WERI-Rb-1 (cell line): ENCODE data around the gene PFN3.

Source experiments
- DNase-seq: peaks from one replicate; pipeline ENCODE4 v3.0.0-alpha.2; 2020
- H3K27ac ChIP-seq: fragments of 250-450 bp; sonication (Bioruptor Pico); 2 replicates; pipeline ENCODE4 v1.5.1; 2020; ENCODE audit warnings: mild to moderate bottlenecking, moderate library complexity
- H3K27me3 ChIP-seq: fragments of 250-450 bp; sonication (Bioruptor Pico); 2 replicates; pipeline ENCODE4 v1.5.1; 2021; ENCODE audit warnings: mild to moderate bottlenecking, low read depth, moderate library complexity; ENCODE audit not compliant: insufficient read depth, severe bottlenecking
- H3K36me3 ChIP-seq: fragments of 250-450 bp; sonication (Bioruptor Pico); 2 replicates; pipeline ENCODE4 v1.5.1; 2020; ENCODE audit warnings: mild to moderate bottlenecking, moderate library complexity
- H3K4me3 ChIP-seq: 2 replicates; pipeline ENCODE4 v1.5.1; 2011; ENCODE audit warnings: low read depth, mild to moderate bottlenecking, control low read depth, low read length
- H3K9me3 ChIP-seq: fragments of 250-450 bp; sonication (Bioruptor Pico); 2 replicates; pipeline ENCODE4 v1.5.1; 2021; ENCODE audit warnings: mild to moderate bottlenecking, moderate library complexity; ENCODE audit not compliant: severe bottlenecking
- CTCF ChIP-seq: IDR thresholded peaks from 2 replicates; pipeline ENCODE4 v1.5.1; 2011; ENCODE audit warnings: low read depth, mild to moderate bottlenecking, control low read depth, inconsistent platforms, low read length

The PFN3 gene

DNA sequence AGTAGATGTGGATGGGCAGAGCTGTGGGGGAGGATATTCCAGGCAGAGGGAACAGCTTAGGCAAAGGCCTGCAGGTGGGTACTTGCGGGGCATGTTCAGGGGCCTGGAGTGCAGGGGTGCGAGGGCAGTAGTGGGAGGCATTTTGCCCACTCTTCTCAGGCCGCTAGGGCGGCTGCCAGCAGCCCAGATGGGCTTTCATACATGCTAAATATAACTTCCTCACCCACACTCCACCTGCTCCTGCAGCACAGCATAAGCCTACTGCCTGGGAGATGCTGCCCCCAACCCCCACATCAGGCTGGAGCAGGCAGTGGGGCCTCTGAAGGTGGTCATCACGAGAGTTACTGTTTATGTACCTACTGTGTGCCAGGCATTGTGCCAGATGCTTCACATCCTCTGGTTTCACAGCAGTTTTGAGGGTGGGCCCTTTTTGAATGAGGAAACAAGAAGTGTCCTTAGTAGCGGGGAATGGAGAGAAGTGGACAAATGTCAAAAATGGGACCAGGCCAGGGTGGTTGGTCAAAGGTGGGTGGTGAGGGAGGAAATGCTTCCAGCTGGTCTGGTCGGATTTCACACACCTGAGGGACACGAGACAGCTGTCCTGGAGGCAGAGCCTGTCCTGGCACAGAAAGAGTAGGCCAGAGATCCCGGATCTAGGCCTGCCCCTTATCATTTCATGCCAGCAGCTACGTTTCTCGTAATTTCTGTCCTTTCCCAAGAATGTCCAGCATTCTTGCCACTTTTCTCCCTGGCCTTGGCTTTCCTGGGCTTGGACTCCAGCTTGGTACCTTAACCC, 30.6 kb downstream of the PFN3 start:
- Histone ChIP-seq H3K27me3 (no peaks in the 10 kb centered on the region), H3K36me3 (no peaks in the 10 kb centered on the region), H3K27ac (no peak overlapping the region), H3K4me3 (no peak overlapping the region), H3K9me3 (no peaks in the 10 kb centered on the region)
- TF ChIP-seq CTCF = no peak
- no peak for DNase-seq

- Histone ChIP-seq H3K27ac (no peak overlapping the region), H3K4me3 (no peak overlapping the region), H3K36me3 (no peaks in the 10 kb centered on the region), H3K27me3 (no peaks in the 10 kb centered on the region), H3K9me3 (no peaks in the 10 kb centered on the region)
- no peak for DNase-seq
- TF ChIP-seq CTCF = peak; percentile 46
These were observed 31.4 kb downstream of the PFN3 start for GRCh38 chr5:177368869-177369644.

DNA sequence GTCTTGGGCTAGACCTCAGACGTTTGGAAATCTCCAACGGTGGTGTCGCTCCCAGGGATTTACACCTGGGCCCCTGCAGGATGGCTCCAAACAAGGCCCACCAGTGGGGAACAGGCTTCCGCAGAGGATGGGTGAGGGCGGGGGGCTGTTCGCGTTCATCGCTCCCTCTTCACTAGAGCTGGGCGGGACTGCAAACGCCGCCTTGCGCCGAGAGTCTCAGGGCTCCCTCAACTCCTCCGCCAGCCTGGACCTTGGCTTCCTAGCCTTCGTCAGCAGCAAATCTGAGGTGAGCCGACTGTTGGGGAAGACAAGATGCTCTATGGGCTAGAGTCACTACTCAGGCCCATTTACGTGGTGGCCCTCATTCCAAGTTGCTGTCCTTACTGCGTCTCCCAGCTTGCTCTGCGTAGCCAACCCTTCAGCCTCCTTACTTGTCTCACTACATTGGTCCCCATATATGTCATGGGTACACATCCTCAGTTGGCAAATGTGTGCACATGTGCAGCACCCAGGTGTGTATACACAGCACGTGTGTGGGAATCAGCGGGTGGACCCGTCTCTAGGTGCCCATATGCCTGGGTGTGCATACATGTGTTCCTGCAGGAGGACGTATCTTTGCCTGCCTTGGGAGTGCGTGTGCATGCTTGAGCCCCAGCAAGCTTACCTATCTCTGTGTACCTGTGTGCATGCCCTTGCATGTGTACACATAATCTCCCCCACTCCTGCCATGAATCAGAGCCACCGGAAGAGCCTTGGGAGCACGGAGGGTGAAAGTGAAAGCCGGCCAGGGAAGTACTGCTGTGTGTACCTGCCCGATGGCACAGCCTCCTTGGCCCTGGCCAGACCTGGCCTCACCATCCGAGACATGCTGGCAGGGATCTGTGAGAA, 32.2 kb downstream of the PFN3 start:
- Histone ChIP-seq H3K27ac (no peak overlapping the region), H3K9me3 (no peaks in the 10 kb centered on the region), H3K27me3 (no peaks in the 10 kb centered on the region), H3K4me3 (no peak overlapping the region), H3K36me3 (no peaks in the 10 kb centered on the region)
- no peak for TF ChIP-seq CTCF
- DNase-seq = no peak

DNA sequence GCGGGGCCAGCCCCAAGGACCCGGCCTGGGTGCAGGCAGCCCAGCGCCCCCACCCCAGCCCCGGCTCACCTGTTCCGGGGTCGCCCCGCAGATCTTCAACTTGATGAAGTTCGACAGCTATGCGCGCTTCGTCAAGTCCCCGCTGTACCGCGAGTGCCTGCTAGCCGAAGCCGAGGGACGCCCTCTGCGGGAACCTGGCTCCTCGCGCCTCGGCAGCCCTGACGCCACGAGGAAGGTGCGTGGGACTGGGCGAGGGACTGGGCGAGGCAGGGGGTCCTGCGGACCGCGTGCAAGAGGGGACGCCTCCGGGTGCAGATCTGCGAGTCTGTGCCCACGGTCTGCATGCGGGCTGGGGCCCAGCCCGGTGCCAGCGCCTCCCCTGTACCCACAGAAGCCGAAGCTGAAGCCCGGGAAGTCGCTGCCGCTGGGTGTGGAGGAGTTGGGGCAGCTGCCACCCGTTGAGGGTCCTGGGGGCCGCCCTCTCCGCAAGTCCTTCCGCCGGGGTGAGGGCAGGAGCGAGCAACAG, 33.1 kb downstream of the PFN3 start:
- TF ChIP-seq CTCF = no peak
- no peak for DNase-seq
- no peaks in the 10 kb centered on the region for H3K36me3 ChIP-seq
- no peak overlapping the region for H3K27ac ChIP-seq
- no peaks in the 10 kb centered on the region for H3K27me3 ChIP-seq
- no peaks in the 10 kb centered on the region for H3K9me3 ChIP-seq
- no peak overlapping the region for H3K4me3 ChIP-seq

DNA sequence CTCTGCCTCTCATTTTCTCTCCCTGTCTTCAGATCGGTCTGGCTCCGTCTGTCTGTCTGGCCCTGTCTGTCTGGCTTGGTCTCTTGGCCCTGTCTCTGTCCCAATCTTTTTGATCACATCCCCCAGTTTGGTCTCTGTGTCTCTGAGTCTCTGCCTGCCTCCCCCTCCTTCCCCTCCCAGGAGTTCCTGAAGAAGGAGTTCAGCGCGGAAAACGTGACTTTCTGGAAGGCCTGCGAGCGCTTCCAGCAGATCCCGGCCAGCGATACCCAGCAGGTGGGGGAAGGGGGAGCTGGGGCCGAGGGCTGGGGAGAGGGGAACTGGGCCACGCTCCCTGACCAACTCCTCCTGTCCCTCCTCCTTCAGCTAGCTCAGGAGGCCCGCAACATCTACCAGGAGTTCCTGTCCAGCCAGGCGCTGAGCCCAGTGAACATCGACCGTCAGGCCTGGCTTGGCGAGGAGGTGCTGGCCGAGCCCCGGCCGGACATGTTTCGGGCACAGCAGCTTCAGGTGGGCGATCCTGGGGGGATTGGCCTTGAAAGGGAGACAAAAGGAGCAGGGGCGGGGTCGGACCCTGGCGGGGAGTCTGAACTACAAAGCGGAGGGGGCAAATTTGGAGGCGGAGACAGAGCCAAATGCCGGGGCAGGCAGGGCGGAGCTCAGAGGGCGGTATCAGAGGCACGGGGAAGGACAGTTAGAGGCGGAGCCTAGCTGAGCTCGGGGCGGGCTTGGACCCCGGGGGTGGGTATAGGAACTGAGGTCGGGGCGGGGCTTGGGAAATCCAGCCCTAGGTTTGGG, 33.7 kb downstream of the PFN3 start:
- Histone ChIP-seq H3K36me3 (no peaks in the 10 kb centered on the region), H3K4me3 (no peak overlapping the region), H3K27ac (no peak overlapping the region), H3K9me3 (no peaks in the 10 kb centered on the region), H3K27me3 (no peaks in the 10 kb centered on the region)
- no peak for TF ChIP-seq CTCF
- DNase-seq = peak; percentile 24
